Nephron progenitor cell (in vitro differentiated cells): ENCODE data around the gene PARP12.
A peak's percentile ranks its signal among the peaks of the same experiment; 100 is the strongest.

Experiments
- DNase-seq: peaks from one replicate; pipeline ENCODE4 v3.0.0; 2021
- H3K27ac Mint-ChIP-seq: 2 replicates; pipeline ENCODE4 v1.8.0; 2021; ENCODE audit warnings: mild to moderate bottlenecking, moderate library complexity, mixed read lengths
- H3K27me3 Mint-ChIP-seq: 2 replicates; pipeline ENCODE4 v1.8.0; 2021; ENCODE audit warnings: mild to moderate bottlenecking, low read depth, mixed read lengths; ENCODE audit not compliant: poor library complexity
- H3K36me3 Mint-ChIP-seq: 2 replicates; pipeline ENCODE4 v1.8.0; 2021; ENCODE audit warnings: low read depth, mixed read lengths
- H3K4me1 Mint-ChIP-seq: 2 replicates; pipeline ENCODE4 v1.8.0; 2021; ENCODE audit warnings: mixed read lengths
- H3K4me3 Mint-ChIP-seq: 2 replicates; pipeline ENCODE4 v1.8.0; 2021; ENCODE audit warnings: mild to moderate bottlenecking, moderate library complexity, mixed read lengths
- H3K9me3 Mint-ChIP-seq: 2 replicates; pipeline ENCODE4 v1.8.0; 2021; ENCODE audit warnings: mild to moderate bottlenecking, moderate library complexity, mixed read lengths
- CTCF ChIP-seq: fragments of 200-600 bp; sonication (generic); IDR thresholded peaks from 2 replicates; pipeline ENCODE4 v1.5.0; 2021; ENCODE audit warnings: antibody characterized with exemption

The PARP12 gene

GRCh38 chr7:139987691-139988516, 74.8 kb downstream of the PARP12 start:
- Mint-ChIP-seq H3K4me3 (peak overlapping the region; percentile 16), H3K27me3 (peaks cover 14% of the 10 kb centered on the region), H3K27ac (no peak overlapping the region), H3K36me3 (no peaks in the 10 kb centered on the region), H3K4me1 (peaks cover 52% of the 10 kb centered on the region), H3K9me3 (no peaks in the 10 kb centered on the region)
- TF ChIP-seq CTCF = peak; percentile 14
- DNase-seq = no peak

GRCh38 chr7:139985811-139986210, 76.9 kb downstream of the PARP12 start:
- no peak overlapping the region for H3K4me3 Mint-ChIP-seq
- no peak for TF ChIP-seq CTCF
- H3K27ac Mint-ChIP-seq = no peak overlapping the region
- no peak for DNase-seq
- H3K36me3 Mint-ChIP-seq = no peaks in the 10 kb centered on the region
- peaks cover 14% of the 10 kb centered on the region for H3K27me3 Mint-ChIP-seq
- H3K4me1 Mint-ChIP-seq = peaks cover 47% of the 10 kb centered on the region
- H3K9me3 Mint-ChIP-seq = no peaks in the 10 kb centered on the region

- no peak overlapping the region for H3K27ac Mint-ChIP-seq
- peaks cover 52% of the 10 kb centered on the region for H3K4me1 Mint-ChIP-seq
- H3K9me3 Mint-ChIP-seq = no peaks in the 10 kb centered on the region
- no peaks in the 10 kb centered on the region for H3K36me3 Mint-ChIP-seq
- peaks cover 11% of the 10 kb centered on the region for H3K27me3 Mint-ChIP-seq
- no peak overlapping the region for H3K4me3 Mint-ChIP-seq
- TF ChIP-seq CTCF = no peak
- DNase-seq = no peak
Observed at GRCh38 chr7:139984642-139985539, 77.9 kb downstream of the PARP12 start.

GRCh38 chr7:139982927-139983920, 79.5 kb downstream of the PARP12 start:
- Mint-ChIP-seq H3K27ac (no peak overlapping the region), H3K9me3 (no peaks in the 10 kb centered on the region), H3K36me3 (no peaks in the 10 kb centered on the region), H3K4me3 (no peak overlapping the region), H3K4me1 (peaks cover 38% of the 10 kb centered on the region), H3K27me3 (peaks cover 4% of the 10 kb centered on the region)
- no peak for TF ChIP-seq CTCF
- no peak for DNase-seq

- no peak for DNase-seq
- Mint-ChIP-seq H3K36me3 (no peaks in the 10 kb centered on the region), H3K4me1 (peaks cover 30% of the 10 kb centered on the region), H3K27ac (no peak overlapping the region), H3K4me3 (no peak overlapping the region), H3K27me3 (peaks cover 3% of the 10 kb centered on the region), H3K9me3 (no peaks in the 10 kb centered on the region)
- TF ChIP-seq CTCF = no peak
Observed at GRCh38 chr7:139981511-139981895, 81.2 kb downstream of the PARP12 start.
